Islet precursor cell (in vitro differentiated cells): ENCODE data around the gene LLPH.

Experiments used
- DNase-seq: peaks from one replicate; pipeline ENCODE4 v3.0.0-alpha.2; 2018

The LLPH gene

DNA sequence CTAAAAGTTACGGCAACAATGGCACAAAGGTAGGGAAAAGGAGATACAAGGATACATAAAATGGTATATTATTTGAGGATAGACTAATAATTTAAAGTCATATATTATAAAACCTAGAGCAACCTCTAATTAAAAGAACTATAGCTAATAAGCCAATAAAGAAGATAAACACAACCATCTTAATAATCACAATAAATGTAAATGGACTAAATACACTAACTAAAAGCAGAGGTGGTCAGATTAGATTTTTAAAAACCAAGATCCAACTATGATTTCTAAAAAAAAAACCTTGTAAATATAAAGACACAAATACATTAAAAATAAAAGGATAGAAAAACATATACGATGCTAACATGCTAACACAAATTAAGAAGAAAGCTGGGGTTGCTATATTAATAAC is 10.7 kb upstream of the LLPH start:
- DNase-seq, result no peak

GRCh38 chr12:66140731-66141130 is 10.2 kb upstream of the LLPH start:
- DNase-seq, result no peak

- no peak for DNase-seq
These were observed 8.8 kb upstream of the LLPH start for GRCh38 chr12:66139328-66139727.

GRCh38 chr12:66137937-66138336 is 7.4 kb upstream of the LLPH start:
- no peak for DNase-seq

DNA sequence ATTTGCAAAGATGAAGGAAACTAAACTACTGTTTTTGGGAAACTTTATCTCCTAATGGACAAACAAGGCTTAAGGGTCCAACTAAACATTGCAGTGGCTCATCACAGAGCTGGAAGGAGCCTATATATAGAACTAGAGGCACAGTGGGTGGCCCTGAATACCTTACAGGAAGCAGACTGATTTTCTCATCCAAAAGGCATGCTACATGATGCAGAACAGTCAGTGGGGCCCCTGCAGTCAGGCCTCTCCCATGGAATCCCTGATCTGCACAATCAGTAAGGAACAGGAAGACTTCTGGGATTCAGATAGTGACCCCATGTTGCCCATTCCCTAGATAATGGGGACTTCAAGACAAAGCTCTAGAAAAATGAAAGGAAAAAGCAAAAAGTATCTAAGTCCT is 1.9 kb upstream of the LLPH start:
- peak; percentile 92 for DNase-seq

- no peak for DNase-seq
These were observed 628 bp upstream of the LLPH start for GRCh38 chr12:66131067-66131688.

DNA sequence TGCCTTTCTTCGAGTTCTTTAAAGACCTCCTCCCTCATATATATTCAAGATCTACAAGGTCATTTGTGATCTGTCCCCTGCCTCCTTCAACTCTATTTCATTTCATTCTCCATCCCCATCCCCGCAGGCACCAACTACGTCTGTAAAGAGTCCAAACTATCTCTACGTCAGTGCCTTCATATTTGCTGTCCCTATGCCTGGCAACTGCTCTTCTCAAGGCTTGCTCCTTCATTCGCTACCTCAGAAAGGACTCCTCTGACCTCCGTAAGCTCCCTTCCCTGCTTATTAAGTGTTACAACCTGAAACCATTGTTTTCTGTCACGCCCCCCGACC is 650 bp downstream of the LLPH start:
- DNase-seq, result no peak

- DNase-seq, result no peak
These were observed 2.9 kb downstream of the LLPH start for GRCh38 chr12:66127650-66128049.

- DNase-seq, result no peak
These were observed 10.1 kb downstream of the LLPH start for GRCh38 chr12:66120477-66120876.

DNA sequence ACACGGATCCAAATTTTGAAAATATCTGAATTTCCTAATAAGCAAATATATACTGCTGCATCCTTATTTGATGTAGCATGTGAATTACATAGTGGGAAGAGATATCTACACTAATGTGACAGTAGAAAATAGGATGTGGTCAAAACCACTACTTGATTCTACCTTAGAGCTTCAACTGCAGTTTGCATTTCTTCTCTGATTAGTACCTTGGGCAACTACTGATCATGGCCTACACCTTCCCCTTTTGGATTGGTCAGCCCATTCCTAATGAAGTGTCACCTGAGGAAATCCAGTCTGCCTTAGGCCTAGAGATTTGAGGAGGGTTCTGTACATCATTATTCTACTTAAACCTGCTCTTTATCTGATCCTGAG is 10.7 kb downstream of the LLPH start:
- DNase-seq, result no peak

DNA sequence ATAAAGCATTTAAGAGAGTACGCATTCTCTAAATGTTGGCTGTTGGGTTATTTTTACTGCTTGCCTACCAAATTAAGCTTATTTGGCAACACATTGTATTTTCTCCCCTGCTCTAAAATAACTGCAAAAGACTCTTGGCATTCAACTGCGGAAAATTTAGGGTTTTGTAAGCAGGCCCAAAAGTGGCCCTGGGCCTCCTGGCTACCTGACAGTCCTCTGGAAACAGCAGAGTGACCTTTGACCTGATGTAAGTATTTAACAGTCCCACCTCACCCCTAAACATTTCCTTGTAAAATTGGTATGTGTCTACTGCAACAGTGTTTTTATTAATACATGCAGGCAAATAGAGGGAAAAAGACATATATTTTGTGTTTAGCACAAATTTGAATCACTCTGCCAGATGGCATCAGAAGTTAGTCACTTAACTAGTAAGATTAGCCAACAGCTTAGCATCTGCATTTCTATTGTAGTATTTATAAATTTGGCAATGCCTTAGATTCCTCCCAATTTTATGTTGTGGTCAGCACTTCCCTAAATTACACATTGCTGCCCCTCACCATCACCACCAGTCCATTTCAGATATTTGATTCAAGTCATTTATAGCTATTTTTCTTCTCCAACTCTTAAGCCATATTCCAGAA is 11.2 kb downstream of the LLPH start:
- no peak for DNase-seq

DNA sequence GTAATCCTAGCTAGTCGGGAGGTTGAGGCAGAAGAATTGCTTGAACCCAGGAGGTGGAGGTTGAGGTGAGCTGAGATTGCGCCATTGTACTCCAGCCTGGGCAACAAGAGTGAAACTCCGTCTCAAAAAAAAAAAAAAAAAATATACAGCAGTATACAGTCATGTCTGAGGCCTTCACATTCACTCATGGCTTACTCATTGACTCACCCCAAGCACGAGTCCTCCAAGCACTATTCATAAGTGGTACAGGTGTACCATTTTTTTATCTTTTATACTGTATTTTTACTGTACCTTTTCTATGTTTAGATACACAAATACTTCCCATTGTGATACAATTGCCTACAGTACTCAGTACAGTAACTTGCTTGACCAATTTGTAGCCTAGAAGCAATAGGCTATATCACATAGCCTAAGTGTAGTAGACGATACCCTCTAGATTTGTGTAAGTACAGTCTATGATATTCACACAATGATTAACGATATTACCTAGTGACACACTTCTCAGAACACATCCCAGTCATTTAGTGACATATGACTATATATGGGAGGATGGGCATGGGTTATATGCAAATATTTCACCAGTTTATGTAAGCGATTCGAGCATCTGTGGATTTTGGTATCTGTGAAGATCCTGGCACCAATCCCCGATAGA is 12.2 kb downstream of the LLPH start:
- no peak for DNase-seq

DNA sequence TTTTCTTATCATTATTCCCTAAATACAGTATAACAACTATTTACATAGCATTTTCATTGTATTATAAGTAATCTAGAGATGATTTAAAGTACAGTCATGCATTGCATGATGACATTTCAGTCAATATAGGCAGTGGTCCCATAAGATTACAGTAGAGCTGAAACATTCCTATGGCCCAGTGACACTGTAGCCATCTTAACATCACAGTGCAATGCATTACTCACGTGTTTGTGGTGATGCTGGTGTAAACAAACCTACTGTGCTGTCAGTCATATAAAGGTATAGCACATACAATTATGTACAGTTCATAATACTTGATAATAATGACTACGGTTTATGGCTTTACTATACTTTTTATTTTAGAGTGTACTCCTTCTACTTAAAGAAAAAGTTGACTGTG is 13.3 kb downstream of the LLPH start:
- no peak for DNase-seq

DNA sequence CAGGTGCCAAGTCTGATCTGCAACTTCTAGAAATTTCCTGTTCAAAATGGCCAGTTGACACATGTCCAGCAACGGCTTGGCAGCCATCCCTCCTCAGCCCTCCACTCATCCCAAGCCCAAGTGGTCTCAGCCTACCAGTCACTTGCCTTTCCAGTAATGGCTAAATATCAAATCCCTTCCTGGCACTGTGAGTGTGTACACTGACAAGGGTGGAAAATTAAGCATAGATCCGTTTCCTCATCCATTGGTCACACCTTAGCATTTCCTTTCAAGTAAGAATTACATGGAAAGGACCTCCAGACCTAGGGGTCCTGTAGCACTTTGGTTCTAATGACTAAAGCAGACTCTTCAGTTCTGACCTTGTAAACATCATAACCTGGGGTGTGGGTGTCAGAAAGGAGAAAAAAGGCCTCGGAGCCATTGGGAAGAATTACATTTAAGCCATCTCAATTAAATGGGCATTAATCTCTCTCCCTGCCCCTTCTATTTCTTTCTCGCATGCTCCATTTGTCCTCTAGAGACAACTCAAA is 15.4 kb downstream of the LLPH start:
- no peak for DNase-seq

- DNase-seq, result no peak
These were observed 17.1 kb downstream of the LLPH start for GRCh38 chr12:66113471-66113870.

- peak; percentile 77 for DNase-seq
These were observed 18.9 kb downstream of the LLPH start for GRCh38 chr12:66111605-66112004.

DNA sequence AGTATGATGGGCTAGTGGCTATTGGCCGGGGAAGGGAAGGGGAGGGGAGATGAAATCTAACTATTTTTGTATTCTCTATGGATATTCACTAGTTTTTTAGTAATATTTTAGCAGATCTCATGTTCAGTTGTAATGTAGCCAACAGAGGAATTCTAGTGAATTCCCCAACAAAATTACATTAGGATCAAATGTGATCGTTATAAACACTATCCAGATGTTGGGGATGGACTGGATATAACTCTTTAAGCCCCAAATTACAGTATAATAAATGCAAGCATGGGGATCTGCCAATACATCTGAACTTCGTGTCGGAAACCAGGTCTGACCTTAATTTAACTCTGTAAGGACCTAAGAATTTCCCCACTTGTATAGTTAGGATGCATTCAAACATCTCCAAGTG is 21.5 kb downstream of the LLPH start:
- no peak for DNase-seq

- DNase-seq, result no peak
These were observed 22.2 kb downstream of the LLPH start for GRCh38 chr12:66108386-66108785.

DNA sequence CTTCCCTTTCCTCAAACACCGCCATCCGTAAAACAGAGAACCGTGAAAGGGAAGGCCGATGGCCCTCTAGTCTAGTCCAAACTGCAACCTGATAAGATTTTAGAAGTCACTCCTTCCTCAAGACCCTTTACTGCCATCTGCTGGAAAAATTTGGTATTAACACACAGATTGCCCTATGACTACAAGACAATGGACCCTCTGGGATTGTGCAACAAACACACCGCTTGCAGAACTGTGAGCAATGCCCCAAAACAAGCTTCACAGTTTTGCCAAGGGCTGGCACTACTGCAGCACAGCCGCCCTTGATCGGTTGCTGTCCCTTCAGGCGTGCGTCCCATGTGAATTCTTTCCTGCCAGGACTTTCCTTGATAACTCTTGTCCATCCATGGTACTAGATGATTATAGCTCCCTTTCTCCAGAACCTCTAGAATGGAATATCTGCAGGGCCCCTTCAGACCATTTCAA is 23.1 kb downstream of the LLPH start:
- peak; percentile 88 for DNase-seq

DNA sequence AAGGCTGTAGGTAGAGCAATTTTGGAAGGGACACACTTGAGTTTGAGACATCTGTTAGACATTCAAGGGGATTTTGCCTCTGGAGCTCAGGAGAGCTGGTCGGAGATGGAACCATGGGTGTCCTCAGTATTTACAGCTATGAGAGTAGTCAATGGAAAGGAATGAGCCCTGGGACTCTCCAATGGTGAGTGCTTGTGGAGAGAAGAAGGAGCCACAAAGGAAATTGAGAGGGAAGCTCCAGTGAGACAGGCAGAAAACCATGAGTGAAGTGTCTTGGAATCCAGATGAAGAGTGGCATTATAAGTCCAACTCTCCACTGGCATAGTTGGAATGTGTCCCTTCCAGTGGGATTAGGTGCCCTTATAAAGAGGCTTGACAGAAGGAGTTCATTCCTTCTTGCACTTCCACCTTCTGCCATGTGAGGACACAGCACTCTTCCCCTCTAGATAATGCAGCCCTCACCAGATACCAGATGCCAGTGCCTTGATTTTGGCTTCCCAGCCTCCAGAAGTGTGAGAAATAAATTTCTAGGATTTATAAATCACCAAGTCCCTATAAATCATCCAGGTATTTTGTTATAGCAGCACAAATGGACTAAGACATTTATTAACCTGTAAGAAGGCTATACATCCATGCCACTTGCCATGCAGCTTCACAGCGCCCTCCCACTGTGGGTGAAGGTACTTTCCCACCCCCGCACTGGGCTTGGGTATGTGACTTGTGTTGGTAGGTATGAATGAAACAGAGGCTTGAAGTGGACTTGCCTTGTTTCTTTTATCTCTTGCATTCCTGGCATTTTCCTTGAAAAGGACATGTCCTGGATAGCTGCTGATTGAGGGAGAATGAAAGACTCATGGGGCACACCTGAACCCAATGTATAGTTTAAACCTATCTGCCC is 27.3 kb downstream of the LLPH start:
- peak; percentile 80 for DNase-seq

DNA sequence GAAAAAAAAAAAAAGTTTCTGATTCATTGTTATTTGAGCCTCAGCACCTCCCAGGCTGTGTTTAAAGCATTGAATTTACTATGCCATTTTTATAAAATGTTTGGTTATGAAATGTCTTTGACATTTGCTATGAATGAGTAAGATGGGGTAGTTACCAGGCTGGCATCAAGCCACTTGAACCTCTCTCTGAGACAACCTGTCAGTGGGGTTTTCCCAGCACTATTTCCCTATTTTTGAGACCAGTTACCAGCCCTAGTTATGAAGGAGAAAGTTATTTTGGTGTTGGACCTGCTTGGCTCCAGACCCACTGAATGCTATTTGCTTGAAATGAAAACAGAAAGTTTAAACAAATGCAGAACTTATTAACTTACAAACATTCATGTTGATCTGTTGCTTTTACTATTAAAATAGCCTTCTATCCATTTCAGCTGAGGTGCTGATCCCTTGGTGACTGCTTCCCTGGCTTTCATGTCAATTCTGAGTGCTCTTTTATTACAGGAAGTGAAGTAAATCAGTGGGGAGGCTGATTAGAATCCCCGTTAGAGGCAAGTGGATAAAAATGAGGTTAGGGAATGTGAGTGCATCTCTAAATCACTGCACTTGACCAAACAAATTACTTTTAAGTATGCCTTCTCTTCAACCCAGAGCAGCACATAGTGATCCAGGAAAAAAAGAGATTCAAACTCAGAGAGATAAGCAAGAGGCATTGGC is 37.8 kb downstream of the LLPH start:
- DNase-seq, result no peak

DNA sequence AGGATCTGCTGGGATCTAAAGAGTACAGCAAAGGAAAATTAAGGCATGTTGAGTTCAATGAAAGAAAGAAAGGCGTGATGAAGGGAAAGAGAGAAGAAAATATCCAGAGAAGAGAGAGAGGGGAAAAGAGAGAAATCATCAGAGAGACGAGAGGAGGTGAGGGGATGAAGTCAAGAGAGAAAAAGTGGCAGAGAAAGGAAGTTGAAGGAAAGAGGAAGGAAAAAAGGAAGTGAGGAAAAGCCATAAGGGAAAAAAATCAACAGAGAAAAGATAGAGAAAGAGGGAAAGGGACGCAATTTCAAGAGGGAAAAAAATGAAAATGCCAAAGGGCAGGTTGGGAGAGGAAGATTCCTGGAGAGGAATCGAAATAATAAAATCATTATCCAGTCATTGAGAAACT is 40.4 kb downstream of the LLPH start:
- DNase-seq, result no peak
